DMS114 treated with DMSO at 0.1 percent for 48 hours (cell line): ENCODE results near the gene SKAP2.

ENCODE experiments used
- DNase-seq: peaks from one replicate; lab custom pipeline; 2025; ENCODE audit not compliant: unreplicated experiment; lab: John Stamatoyannopoulos, UW

SKAP2 gene

GRCh38 chr7:26639695-26640094, 224.7 kb downstream of the SKAP2 start:
- DNase-seq, result no peak

GRCh38 chr7:26639111-26639510, 225.3 kb downstream of the SKAP2 start:
- no peak for DNase-seq

- no peak for DNase-seq
Measured at GRCh38 chr7:26638140-26638539, 226.2 kb downstream of the SKAP2 start.

- no peak for DNase-seq
Measured at GRCh38 chr7:26637610-26638009, 226.8 kb downstream of the SKAP2 start.

GRCh38 chr7:26636808-26637207, 227.6 kb downstream of the SKAP2 start:
- no peak for DNase-seq

- DNase-seq, result no peak
Measured at GRCh38 chr7:26633557-26633956, 230.8 kb downstream of the SKAP2 start.

- DNase-seq, result no peak
Measured at GRCh38 chr7:26631601-26632000, 232.8 kb downstream of the SKAP2 start.

- no peak for DNase-seq
Measured at GRCh38 chr7:26630941-26631580, 233.3 kb downstream of the SKAP2 start.

- DNase-seq, result no peak
Measured at GRCh38 chr7:26630361-26630760, 234.0 kb downstream of the SKAP2 start.

- no peak for DNase-seq
Measured at GRCh38 chr7:26629696-26630095, 234.7 kb downstream of the SKAP2 start.

GRCh38 chr7:26627891-26628341, 236.5 kb downstream of the SKAP2 start:
- no peak for DNase-seq

GRCh38 chr7:26627221-26627620, 237.2 kb downstream of the SKAP2 start:
- no peak for DNase-seq

- no peak for DNase-seq
Measured at GRCh38 chr7:26626687-26627086, 237.7 kb downstream of the SKAP2 start.

- no peak for DNase-seq
Measured at GRCh38 chr7:26626156-26626555, 238.2 kb downstream of the SKAP2 start.

- DNase-seq, result no peak
Measured at GRCh38 chr7:26625286-26625685, 239.1 kb downstream of the SKAP2 start.

GRCh38 chr7:26624839-26625238, 239.6 kb downstream of the SKAP2 start:
- DNase-seq, result no peak

GRCh38 chr7:26624431-26624830, 240.0 kb downstream of the SKAP2 start:
- no peak for DNase-seq

GRCh38 chr7:26620352-26620751, 244.0 kb downstream of the SKAP2 start:
- no peak for DNase-seq

- DNase-seq, result no peak
Measured at GRCh38 chr7:26619348-26619984, 244.9 kb downstream of the SKAP2 start.

GRCh38 chr7:26618898-26619297, 245.5 kb downstream of the SKAP2 start:
- no peak for DNase-seq

- no peak for DNase-seq
Measured at GRCh38 chr7:26618449-26618848, 245.9 kb downstream of the SKAP2 start.
